HepG2 (cell line): ENCODE results near the gene FAM53B. TPM values are rescaled to one million over a fixed set of nuclear protein-coding genes. Genes with fewer than 3 reads are reported as not detected.

Experiments used
- ARNTL ChIP-seq: sonication (generic); formaldehyde crosslinking; IDR thresholded peaks from 2 replicates; pipeline ENCODE4 v1.4.0; 2020; ENCODE audit warnings: mild to moderate bottlenecking, missing genetic modification reagents
- GATAD1 ChIP-seq: IDR thresholded peaks from 2 replicates; pipeline ENCODE4 v1.6.1; 2016; ENCODE audit warnings: missing genetic modification reagents, missing compliant biosample characterization
- HMG20A ChIP-seq: IDR thresholded peaks from 2 replicates; pipeline ENCODE4 v1.6.1; 2016; ENCODE audit warnings: borderline replicate concordance
- JDP2 ChIP-seq: sonication (generic); formaldehyde crosslinking; IDR thresholded peaks from 2 replicates; pipeline ENCODE4 v1.8.1; 2022; ENCODE audit warnings: missing genetic modification reagents, borderline replicate concordance
- KDM5B ChIP-seq: sonication (generic); formaldehyde crosslinking; IDR thresholded peaks from 2 replicates; pipeline ENCODE4 v1.4.0; 2020; ENCODE audit warnings: missing genetic modification reagents, mild to moderate bottlenecking, borderline replicate concordance
- MXD4 ChIP-seq: IDR thresholded peaks from 2 replicates; pipeline ENCODE4 v1.6.1; 2016; ENCODE audit warnings: mild to moderate bottlenecking, missing biosample characterization, missing genetic modification reagents
- NR3C1 ChIP-seq: sonication (generic); formaldehyde crosslinking; IDR thresholded peaks from 2 replicates; pipeline ENCODE4 v1.4.0; 2020; ENCODE audit warnings: missing genetic modification reagents
- PAF1 ChIP-seq: IDR thresholded peaks from 2 replicates; pipeline ENCODE4 v1.6.1; 2016; ENCODE audit warnings: missing genetic modification reagents, missing compliant biosample characterization
- REPIN1 ChIP-seq: sonication (generic); formaldehyde crosslinking; IDR thresholded peaks from 2 replicates; pipeline ENCODE4 v1.8.0; 2022; ENCODE audit warnings: missing genetic modification reagents, low read depth, mild to moderate bottlenecking, borderline replicate concordance
- SP140L ChIP-seq: sonication (generic); formaldehyde crosslinking; IDR thresholded peaks from 2 replicates; pipeline ENCODE4 v1.4.0; 2020; ENCODE audit warnings: missing genetic modification reagents, borderline replicate concordance
- ZBTB7B ChIP-seq: sonication (generic); formaldehyde crosslinking; IDR thresholded peaks from 2 replicates; pipeline ENCODE4 v1.4.0; 2020; ENCODE audit warnings: missing genetic modification reagents
- ZMYM4 ChIP-seq: sonication (generic); formaldehyde crosslinking; IDR thresholded peaks from 2 replicates; pipeline ENCODE4 v1.8.1; 2023; ENCODE audit warnings: mild to moderate bottlenecking, missing genetic modification reagents
- ZNF180 ChIP-seq: sonication (generic); formaldehyde crosslinking; IDR thresholded peaks from 2 replicates; pipeline ENCODE4 v1.4.0; 2020; ENCODE audit warnings: low read depth, missing genetic modification reagents, borderline replicate concordance
- ZNF446 ChIP-seq: sonication (generic); formaldehyde crosslinking; IDR thresholded peaks from 2 replicates; pipeline ENCODE4 v1.5.0; 2020; ENCODE audit warnings: mild to moderate bottlenecking, missing genetic modification reagents
- ZNF510 ChIP-seq: sonication (generic); formaldehyde crosslinking; IDR thresholded peaks from 2 replicates; pipeline ENCODE4 v1.4.0; 2020; ENCODE audit warnings: low read depth, mild to moderate bottlenecking, missing genetic modification reagents
- ZNF557 ChIP-seq: sonication (generic); formaldehyde crosslinking; IDR thresholded peaks from 2 replicates; pipeline ENCODE4 v1.4.0; 2020; ENCODE audit warnings: missing genetic modification reagents
- ZNF644 ChIP-seq: IDR thresholded peaks from 2 replicates; pipeline ENCODE4 v1.6.1; 2016; ENCODE audit warnings: low read depth
- polyA plus RNA-seq, 8 experiments: library from polyadenylated mRNA; depleted of rRNA in 3 of 8; stranded (reverse) in 7 of 8; unstranded in 1 of 8; fragments of >200 nt; fragmentation: Illumina TruSeq in 4 of 8; extraction: Trizol in 4 of 8; gene quantifications; 2 replicates each; pipeline versions ENCODE4 v1.2.1 to v1.2.3, GENCODE V29; 2011 to 2016; ENCODE audit warnings: low read depth in 4 of 8, missing spikeins in 1 of 8, mixed read lengths in 1 of 8; ENCODE audit not compliant: insufficient read depth in 1 of 8
- total RNA-seq, 5 experiments: library from RNA; depleted of rRNA; stranded (reverse); fragments of >200 nt; fragmentation: Illumina TruSeq; extraction: Trizol; gene quantifications; 2 replicates each; pipeline ENCODE4 v1.2.3, GENCODE V29; 2016; ENCODE audit warnings: low read depth in 1 of 5
- TF ChIP-seq, protein P1 (sequence below): sonication (generic); formaldehyde crosslinking; IDR thresholded peaks from 2 replicates; pipeline ENCODE4 v1.5.0; 2020; ENCODE audit warnings: mild to moderate bottlenecking, missing genetic modification reagents, moderate library complexity
- TF ChIP-seq, protein P2 (sequence below): sonication (generic); formaldehyde crosslinking; conservative IDR thresholded peaks from 2 replicates; pipeline ENCODE4 v1.8.1; 2023; ENCODE audit warnings: missing genetic modification reagents
- TF ChIP-seq, protein P3 (sequence below): IDR thresholded peaks from 2 replicates; pipeline ENCODE4 v1.6.1; 2018; ENCODE audit warnings: missing genetic modification reagents, mild to moderate bottlenecking, missing compliant biosample characterization
- TF ChIP-seq, protein P4 (sequence below): sonication (generic); formaldehyde crosslinking; IDR thresholded peaks from 2 replicates; pipeline ENCODE4 v1.4.0; 2020; ENCODE audit warnings: missing genetic modification reagents
- TF ChIP-seq, protein P5 (sequence below): sonication (generic); formaldehyde crosslinking; IDR thresholded peaks from 2 replicates; pipeline ENCODE4 v1.4.0; 2020; ENCODE audit warnings: mild to moderate bottlenecking, missing genetic modification reagents

The FAM53B gene
- total and polyA plus RNA-seq, 2 of the 13 experiments (the other 11 are each of a cell fraction or from before 2014, with no cell fraction given) = 6.4 to 19.3 TPM

DNA sequence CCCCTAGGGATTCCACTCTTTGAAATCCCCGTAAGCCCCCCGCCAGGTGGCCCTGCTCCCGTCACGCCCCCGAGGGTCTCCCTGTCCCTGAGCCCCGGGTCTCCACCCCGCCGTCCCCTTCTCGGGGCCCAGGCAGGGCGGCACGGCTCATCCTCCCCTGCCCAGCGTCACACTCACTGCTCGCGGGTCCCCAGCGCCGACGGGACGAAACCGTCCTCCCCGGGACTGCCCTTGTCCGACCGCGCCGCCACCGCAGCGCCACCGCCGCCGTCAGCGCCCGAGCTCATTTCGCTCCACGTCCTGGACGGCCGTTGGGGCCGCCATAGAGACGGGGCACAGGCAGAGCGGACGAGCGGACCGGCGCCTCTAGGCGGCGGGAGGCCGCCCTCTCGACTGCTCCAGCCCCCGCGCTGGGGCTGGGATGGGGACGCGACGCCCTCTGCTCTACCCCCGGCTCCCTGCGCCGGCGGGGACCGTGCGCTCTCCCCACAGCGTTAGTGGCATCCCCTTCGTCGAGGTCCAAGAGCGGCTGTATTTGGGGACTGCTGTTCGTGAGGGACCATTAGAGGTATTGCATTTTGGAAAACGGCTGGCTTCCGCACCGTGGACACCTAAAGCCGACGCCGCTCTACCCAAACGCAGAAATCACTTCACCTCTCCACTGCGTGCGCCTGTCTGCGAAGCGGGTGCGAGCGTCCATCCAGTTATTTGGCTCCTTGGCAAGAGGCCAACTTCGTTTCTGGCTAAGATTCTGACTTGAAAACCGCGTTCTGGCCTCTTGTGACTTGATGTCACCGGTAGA, 47.6 kb upstream of the FAM53B start, which contains the start of gene EEF1AKMT2 (continued):
- TF ChIP-seq, protein P1, sequence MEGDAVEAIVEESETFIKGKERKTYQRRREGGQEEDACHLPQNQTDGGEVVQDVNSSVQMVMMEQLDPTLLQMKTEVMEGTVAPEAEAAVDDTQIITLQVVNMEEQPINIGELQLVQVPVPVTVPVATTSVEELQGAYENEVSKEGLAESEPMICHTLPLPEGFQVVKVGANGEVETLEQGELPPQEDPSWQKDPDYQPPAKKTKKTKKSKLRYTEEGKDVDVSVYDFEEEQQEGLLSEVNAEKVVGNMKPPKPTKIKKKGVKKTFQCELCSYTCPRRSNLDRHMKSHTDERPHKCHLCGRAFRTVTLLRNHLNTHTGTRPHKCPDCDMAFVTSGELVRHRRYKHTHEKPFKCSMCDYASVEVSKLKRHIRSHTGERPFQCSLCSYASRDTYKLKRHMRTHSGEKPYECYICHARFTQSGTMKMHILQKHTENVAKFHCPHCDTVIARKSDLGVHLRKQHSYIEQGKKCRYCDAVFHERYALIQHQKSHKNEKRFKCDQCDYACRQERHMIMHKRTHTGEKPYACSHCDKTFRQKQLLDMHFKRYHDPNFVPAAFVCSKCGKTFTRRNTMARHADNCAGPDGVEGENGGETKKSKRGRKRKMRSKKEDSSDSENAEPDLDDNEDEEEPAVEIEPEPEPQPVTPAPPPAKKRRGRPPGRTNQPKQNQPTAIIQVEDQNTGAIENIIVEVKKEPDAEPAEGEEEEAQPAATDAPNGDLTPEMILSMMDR (CRISPR knock-in tag) = peak; percentile 66
- TF ChIP-seq, protein P2, sequence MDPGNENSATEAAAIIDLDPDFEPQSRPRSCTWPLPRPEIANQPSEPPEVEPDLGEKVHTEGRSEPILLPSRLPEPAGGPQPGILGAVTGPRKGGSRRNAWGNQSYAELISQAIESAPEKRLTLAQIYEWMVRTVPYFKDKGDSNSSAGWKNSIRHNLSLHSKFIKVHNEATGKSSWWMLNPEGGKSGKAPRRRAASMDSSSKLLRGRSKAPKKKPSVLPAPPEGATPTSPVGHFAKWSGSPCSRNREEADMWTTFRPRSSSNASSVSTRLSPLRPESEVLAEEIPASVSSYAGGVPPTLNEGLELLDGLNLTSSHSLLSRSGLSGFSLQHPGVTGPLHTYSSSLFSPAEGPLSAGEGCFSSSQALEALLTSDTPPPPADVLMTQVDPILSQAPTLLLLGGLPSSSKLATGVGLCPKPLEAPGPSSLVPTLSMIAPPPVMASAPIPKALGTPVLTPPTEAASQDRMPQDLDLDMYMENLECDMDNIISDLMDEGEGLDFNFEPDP = 0 out of 2 replicates have a peak, but pooled peaks have one; percentile 60
- TF ChIP-seq ZNF644 (CRISPR knock-in tag) (0 out of 2 replicates have a peak, but pooled peaks have one; percentile 9), ZMYM4 (CRISPR knock-in tag) (peak; percentile 90), SP140L (CRISPR knock-in tag) (peak; percentile 78; the same call in 1 of the 2 replicates), JDP2 (CRISPR knock-in tag) (no peak), GATAD1 (CRISPR knock-in tag) (peak; percentile 85), ZNF180 (CRISPR knock-in tag) (no peak), ZBTB7B (peak; percentile 100), NR3C1 (CRISPR knock-in tag) (no peak), PAF1 (CRISPR knock-in tag) (no peak), KDM5B (peak; percentile 86; the same call in 1 of the 2 replicates), REPIN1 (CRISPR knock-in tag) (peak; percentile 93), ARNTL (CRISPR knock-in tag) (no peak), ZNF446 (peak; percentile 64; the same call in 1 of the 2 replicates), ZNF510 (CRISPR knock-in tag) (no peak), MXD4 (CRISPR knock-in tag) (peak; percentile 84), ZNF557 (CRISPR knock-in tag) (no peak), HMG20A (CRISPR knock-in tag) (peak; percentile 44; the same call in 1 of the 2 replicates)
- TF ChIP-seq, protein P3, sequence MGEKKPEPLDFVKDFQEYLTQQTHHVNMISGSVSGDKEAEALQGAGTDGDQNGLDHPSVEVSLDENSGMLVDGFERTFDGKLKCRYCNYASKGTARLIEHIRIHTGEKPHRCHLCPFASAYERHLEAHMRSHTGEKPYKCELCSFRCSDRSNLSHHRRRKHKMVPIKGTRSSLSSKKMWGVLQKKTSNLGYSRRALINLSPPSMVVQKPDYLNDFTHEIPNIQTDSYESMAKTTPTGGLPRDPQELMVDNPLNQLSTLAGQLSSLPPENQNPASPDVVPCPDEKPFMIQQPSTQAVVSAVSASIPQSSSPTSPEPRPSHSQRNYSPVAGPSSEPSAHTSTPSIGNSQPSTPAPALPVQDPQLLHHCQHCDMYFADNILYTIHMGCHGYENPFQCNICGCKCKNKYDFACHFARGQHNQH (CRISPR knock-in tag) = peak; percentile 66; the same call in 1 of the 2 replicates
- TF ChIP-seq, protein P4, sequence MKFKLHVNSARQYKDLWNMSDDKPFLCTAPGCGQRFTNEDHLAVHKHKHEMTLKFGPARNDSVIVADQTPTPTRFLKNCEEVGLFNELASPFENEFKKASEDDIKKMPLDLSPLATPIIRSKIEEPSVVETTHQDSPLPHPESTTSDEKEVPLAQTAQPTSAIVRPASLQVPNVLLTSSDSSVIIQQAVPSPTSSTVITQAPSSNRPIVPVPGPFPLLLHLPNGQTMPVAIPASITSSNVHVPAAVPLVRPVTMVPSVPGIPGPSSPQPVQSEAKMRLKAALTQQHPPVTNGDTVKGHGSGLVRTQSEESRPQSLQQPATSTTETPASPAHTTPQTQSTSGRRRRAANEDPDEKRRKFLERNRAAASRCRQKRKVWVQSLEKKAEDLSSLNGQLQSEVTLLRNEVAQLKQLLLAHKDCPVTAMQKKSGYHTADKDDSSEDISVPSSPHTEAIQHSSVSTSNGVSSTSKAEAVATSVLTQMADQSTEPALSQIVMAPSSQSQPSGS = peak; percentile 80
- TF ChIP-seq, protein P5, sequence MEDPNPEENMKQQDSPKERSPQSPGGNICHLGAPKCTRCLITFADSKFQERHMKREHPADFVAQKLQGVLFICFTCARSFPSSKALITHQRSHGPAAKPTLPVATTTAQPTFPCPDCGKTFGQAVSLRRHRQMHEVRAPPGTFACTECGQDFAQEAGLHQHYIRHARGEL (CRISPR knock-in tag) = no peak
